ENCODE data around the gene TEPSIN. TPM values are rescaled to one million over a fixed set of nuclear protein-coding genes. Genes with fewer than 3 reads are reported as not detected.

TEPSIN gene
- total and polyA plus RNA-seq, 2 of the 8 experiments (the other 6 are each of a cell fraction or from before 2014, with no cell fraction given), result 22.9 to 28.0 TPM

- TF ChIP-seq ZNF274 (IDR thresholded peaks at IDR 0.05; ENCODE audit: borderline replicate concordance, extremely low read depth, low read length) (no peak), TCF12 (IDR thresholded peaks at IDR 0.05; ENCODE audit: low read depth, low read length) (no peak), TAF7 (optimal IDR thresholded peaks at IDR 0.05; ENCODE audit: borderline replicate concordance, low read depth, low read length) (no peak), SIN3A (conservative IDR thresholded peaks at IDR 0.05 in 1 of 2, IDR thresholded peaks at IDR 0.05 in 1 of 2; ENCODE audit: low read depth in 1 of 2, low read length in 2 of 2) (no peak)
These were observed 51.7 kb downstream of the TEPSIN start (continued) for GRCh38 chr17:81187120-81187519.

Data from H1 (cell line).